H1 (cell line): Measurements from ENCODE around the gene OR51B6. TPM values are rescaled to one million over a fixed set of nuclear protein-coding genes. Genes with fewer than 3 reads are reported as not detected.

Experiments
- BCL11A ChIP-seq, 2 experiments: IDR thresholded peaks; one replicate each; pipeline ENCODE4 v1.6.1; 2011; ENCODE audit warnings: low read depth in 2 of 2, low read length in 2 of 2, mild to moderate bottlenecking in 2 of 2
- E2F6 ChIP-seq: IDR thresholded peaks from 2 replicates; pipeline ENCODE4 v1.6.1; 2012; ENCODE audit warnings: inconsistent platforms
- NRF1 ChIP-seq: IDR thresholded peaks from 2 replicates; pipeline ENCODE4 v1.6.1; 2011; ENCODE audit warnings: mild to moderate bottlenecking, low read depth, low read length, improper control_type of control experiment
- polyA plus RNA-seq, 7 experiments: library from polyadenylated mRNA; depleted of rRNA in 3 of 7; stranded (reverse) in 5 of 7; unstranded in 2 of 7; fragments of >200 nt in 5 of 7; fragments of 200-250 nt in 2 of 7; gene quantifications; 1 replicate in 5 of 7; 2 replicates in 1 of 7; 4 replicates in 1 of 7; pipeline versions ENCODE4 v1.2.1 to v1.2.3, GENCODE V29; 2011 to 2013; ENCODE audit warnings: missing spikeins in 2 of 7, mixed read lengths in 2 of 7
- total RNA-seq: library from RNA; stranded (reverse); fragmentation: NEBNext Ultra II Directional; extraction: Animal tissue kit (Norgen Biotek cat#: 25700); gene quantifications from 2 replicates; pipeline ENCODE4 v1.2.1, GENCODE V29; 2021

OR51B6 gene
- total and polyA plus RNA-seq, 2 of the 8 experiments (the other 6 are each of a cell fraction or from before 2014, with no cell fraction given): not detected

GRCh38 chr11:5317292-5317691 is 34.0 kb upstream of the OR51B6 start (continued):
- TF ChIP-seq E2F6 (no peak), NRF1 (no peak), BCL11A (IDR thresholded peaks at IDR 0.05; ENCODE audit: low read depth in 2 of 2, low read length in 2 of 2) (no peak)
